ENCODE data around the gene ASIC2. TPM values are rescaled to one million over a fixed set of nuclear protein-coding genes. Genes with fewer than 3 reads are reported as not detected.

The ASIC2 gene
- total RNA-seq, 1 donor: 0.18 TPM

- no peak overlapping the region for H3K4me3 ChIP-seq (ENCODE audit: low read depth, low read length)
- TF ChIP-seq CTCF (IDR thresholded peaks at IDR 0.05; ENCODE audit: insufficient read depth, low read length): no peak
- no peak for DNase-seq (ENCODE audit: low read depth)
These were observed 75.2 kb downstream of the ASIC2 start for GRCh38 chr17:33217891-33218290.

- DNase-seq (ENCODE audit: low read depth): no peak
- TF ChIP-seq CTCF (IDR thresholded peaks at IDR 0.05; ENCODE audit: insufficient read depth, low read length): no peak
These were observed 78.1 kb downstream of the ASIC2 start for GRCh38 chr17:33214996-33215395.

DNA sequence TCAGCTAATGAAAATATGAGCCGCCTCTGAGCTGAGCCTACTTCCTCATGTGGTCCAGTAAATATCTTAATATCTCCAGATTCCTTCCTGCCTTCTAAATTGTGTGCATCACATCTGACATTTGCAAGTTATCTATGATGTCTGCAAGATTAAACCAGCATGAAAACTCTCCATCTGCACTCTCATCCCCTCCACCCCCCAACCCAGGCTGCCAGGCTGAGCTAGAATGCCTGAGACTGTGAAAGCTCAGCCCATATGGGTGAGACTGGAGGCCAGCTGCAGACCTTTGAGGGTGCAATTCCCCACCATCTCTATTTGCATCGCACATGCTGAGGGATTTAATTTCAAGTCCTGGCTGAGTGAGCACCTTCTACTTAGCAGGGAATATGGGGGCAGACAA, 82.8 kb downstream of the ASIC2 start:
- TF ChIP-seq CTCF (IDR thresholded peaks at IDR 0.05; ENCODE audit: insufficient read depth, low read length): no peak

More at GRCh38 chr17:33214996-33215395, 78.1 kb downstream of the ASIC2 start:
- H3K4me3 ChIP-seq (ENCODE audit: low read depth, low read length): no peak overlapping the region

GRCh38 chr17:33209671-33210070, 83.4 kb downstream of the ASIC2 start:
- H3K4me3 ChIP-seq (ENCODE audit: low read depth, low read length): no peak overlapping the region
- TF ChIP-seq CTCF (IDR thresholded peaks at IDR 0.05; ENCODE audit: insufficient read depth, low read length): no peak
- no peak for DNase-seq (ENCODE audit: low read depth)

More for the DNA sequence above, 82.8 kb downstream of the ASIC2 start:
- H3K4me3 ChIP-seq (ENCODE audit: low read depth, low read length): no peak overlapping the region
- no peak for DNase-seq (ENCODE audit: low read depth)

DNA sequence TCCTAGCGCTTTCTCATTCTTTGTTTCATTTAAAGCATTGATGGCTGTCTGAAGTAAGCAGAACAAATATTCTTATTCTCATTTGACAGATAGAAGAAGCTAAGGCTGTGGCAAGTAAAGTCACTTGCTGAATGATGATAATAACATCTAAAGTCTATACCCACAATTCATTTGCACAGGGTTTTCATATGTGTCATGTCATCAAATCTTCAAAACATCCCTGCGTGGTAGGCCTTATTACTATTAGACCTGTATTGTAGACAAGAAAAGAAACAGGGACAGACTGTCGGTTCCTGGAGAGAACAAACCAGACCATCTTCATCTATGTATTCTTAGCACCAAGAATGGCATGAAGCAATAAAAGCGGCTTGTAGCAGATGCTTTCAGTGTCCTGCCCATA, 85.9 kb downstream of the ASIC2 start:
- no peak overlapping the region for H3K4me3 ChIP-seq (ENCODE audit: low read depth, low read length)
- no peak for TF ChIP-seq CTCF (IDR thresholded peaks at IDR 0.05; ENCODE audit: insufficient read depth, low read length)
- DNase-seq (ENCODE audit: low read depth): no peak

DNA sequence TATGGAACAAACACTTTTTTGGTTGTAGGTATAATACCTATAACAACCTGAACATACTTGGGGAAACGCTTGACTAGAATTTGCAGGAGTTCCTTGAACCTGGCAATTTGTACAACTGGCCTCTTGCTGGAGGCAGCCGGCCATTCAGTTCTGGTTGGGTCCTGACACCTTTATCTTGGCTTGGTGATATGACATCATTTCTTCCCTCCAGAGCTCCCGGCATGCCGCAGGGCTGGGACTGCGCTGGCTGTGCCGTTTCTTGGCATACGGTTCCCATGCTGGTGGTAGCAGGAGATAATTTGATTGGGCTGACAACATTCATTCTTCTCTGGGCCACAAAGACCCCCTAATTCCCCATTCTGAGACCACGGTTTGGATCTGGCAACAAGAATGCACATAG, 87.5 kb downstream of the ASIC2 start:
- no peak for DNase-seq (ENCODE audit: low read depth)
- no peak for TF ChIP-seq CTCF (IDR thresholded peaks at IDR 0.05; ENCODE audit: insufficient read depth, low read length)
- H3K4me3 ChIP-seq (ENCODE audit: low read depth, low read length): no peak overlapping the region

DNA sequence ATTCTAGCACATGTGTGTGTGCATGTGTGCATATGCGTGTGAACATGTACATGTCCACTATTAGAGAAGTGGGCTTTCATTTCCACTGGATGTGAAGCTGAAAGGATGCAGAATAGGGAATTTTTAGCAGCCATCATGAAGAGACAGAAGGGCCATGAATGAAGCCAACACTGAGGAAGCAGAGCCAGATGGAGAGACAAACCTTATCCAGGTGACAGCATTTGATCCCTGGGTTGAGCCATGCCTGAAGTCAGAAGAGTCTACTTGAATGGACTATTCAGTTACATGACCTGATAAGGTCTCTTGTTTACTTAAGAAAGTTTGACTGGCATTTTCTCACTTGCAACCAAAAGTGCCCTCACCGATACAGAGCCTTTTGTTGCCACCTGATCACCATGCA, 88.4 kb downstream of the ASIC2 start:
- no peak overlapping the region for H3K4me3 ChIP-seq (ENCODE audit: low read depth, low read length)
- TF ChIP-seq CTCF (IDR thresholded peaks at IDR 0.05; ENCODE audit: insufficient read depth, low read length): no peak
- no peak for DNase-seq (ENCODE audit: low read depth)

All from fibroblast of the aortic adventitia (primary cell).